SIG-M5 treated with dmso at 0.1 percent for 504 hours (cell line): ENCODE data around the gene COX6B1.
"Not testable (repeated sequence)": the region's sequence is repeated elsewhere in the genome, so short reads cannot be mapped to it uniquely, and the experiment has no call there.

ENCODE experiments used
- DNase-seq: peaks from one replicate; lab custom pipeline; 2025; ENCODE audit not compliant: unreplicated experiment; lab: John Stamatoyannopoulos, UW

The COX6B1 gene

GRCh38 chr19:35648017-35648961, at the start of gene COX6B1:
TSS of gene COX6B1 (plus strand) at chr19:35648323. CDS start at chr19:35651244, 2,921 bp downstream.
- DNase-seq: peak; percentile 99

- no peak for DNase-seq
Observed at GRCh38 chr19:35601971-35602370, 46.2 kb upstream of the COX6B1 start.

- DNase-seq: not testable (repeated sequence)
Observed at GRCh38 chr19:35604436-35604835, 43.7 kb upstream of the COX6B1 start.

- not testable (repeated sequence) for DNase-seq
Observed at GRCh38 chr19:35607170-35607569, 41.0 kb upstream of the COX6B1 start.

- DNase-seq: no peak
Observed at GRCh38 chr19:35607661-35608060, 40.5 kb upstream of the COX6B1 start.

- DNase-seq: peak; percentile 6
Observed at GRCh38 chr19:35608251-35608650, 39.9 kb upstream of the COX6B1 start.

- peak; percentile 4 for DNase-seq
Observed at GRCh38 chr19:35609851-35610353, 38.2 kb upstream of the COX6B1 start.

- no peak for DNase-seq
Observed at GRCh38 chr19:35612224-35612558, 35.9 kb upstream of the COX6B1 start.

- DNase-seq: peak; percentile 82
Observed at GRCh38 chr19:35612559-35613321, 35.4 kb upstream of the COX6B1 start, which contains the start of gene HAUS5. TSS of gene HAUS5 (plus strand) at chr19:35612735. CDS start at chr19:35612795, 60 bp downstream.

- no peak for DNase-seq
Observed at GRCh38 chr19:35613574-35613973, 34.5 kb upstream of the COX6B1 start.

- no peak for DNase-seq
Observed at GRCh38 chr19:35615036-35615435, 33.1 kb upstream of the COX6B1 start.

GRCh38 chr19:35618857-35619256, 29.3 kb upstream of the COX6B1 start:
- DNase-seq: no peak

- no peak for DNase-seq
Observed at GRCh38 chr19:35619290-35619923, 28.7 kb upstream of the COX6B1 start.

- no peak for DNase-seq
Observed at GRCh38 chr19:35620001-35620400, 28.1 kb upstream of the COX6B1 start.

- DNase-seq: no peak
Observed at GRCh38 chr19:35621708-35622107, 26.4 kb upstream of the COX6B1 start.

GRCh38 chr19:35622750-35623149, 25.4 kb upstream of the COX6B1 start:
- DNase-seq: no peak

- DNase-seq: no peak
Observed at GRCh38 chr19:35623327-35624010, 24.7 kb upstream of the COX6B1 start.

GRCh38 chr19:35628264-35628564, 19.9 kb upstream of the COX6B1 start:
- DNase-seq: no peak

GRCh38 chr19:35628565-35629331, 19.4 kb upstream of the COX6B1 start, which contains the start of gene RBM42:
TSS of gene RBM42 (plus strand) at chr19:35629036. CDS start at chr19:35629154, 118 bp downstream.
- DNase-seq: peak; percentile 99

- no peak for DNase-seq
Observed at GRCh38 chr19:35629332-35629633, 18.8 kb upstream of the COX6B1 start.
